Ishikawa (cell line): ENCODE measurements around the gene ARRDC1.

ENCODE experiments used
- CEBPB ChIP-seq: IDR thresholded peaks from 2 replicates; pipeline ENCODE4 v1.6.1; 2012
- EP300 ChIP-seq: IDR thresholded peaks from 2 replicates; pipeline ENCODE4 v1.6.1; 2012; ENCODE audit warnings: borderline replicate concordance
- FOXM1 ChIP-seq: IDR thresholded peaks from 2 replicates; pipeline ENCODE4 v1.6.1; 2012; ENCODE audit warnings: low read depth, borderline replicate concordance
- MAX ChIP-seq: IDR thresholded peaks from 2 replicates; pipeline ENCODE4 v1.6.1; 2012
- NFIC ChIP-seq: IDR thresholded peaks from 2 replicates; pipeline ENCODE4 v1.6.1; 2012
- REST ChIP-seq: IDR thresholded peaks from 2 replicates; pipeline ENCODE4 v1.6.1; 2012; ENCODE audit warnings: low read depth, mild to moderate bottlenecking
- TAF1 ChIP-seq: IDR thresholded peaks from 2 replicates; pipeline ENCODE4 v1.6.1; 2012; ENCODE audit warnings: low read depth, mild to moderate bottlenecking
- TCF12 ChIP-seq: IDR thresholded peaks from 2 replicates; pipeline ENCODE4 v1.6.1; 2012; ENCODE audit warnings: low read depth
- YY1 ChIP-seq: IDR thresholded peaks from 2 replicates; pipeline ENCODE4 v1.6.1; 2012; ENCODE audit warnings: low read depth

GRCh38 chr9:137648396-137648795, 42.9 kb downstream of the ARRDC1 start:
- TF ChIP-seq REST (no peak), MAX (no peak), EP300 (no peak), TCF12 (no peak), CEBPB (no peak), YY1 (no peak), TAF1 (no peak), NFIC (no peak), FOXM1 (no peak)
